NCI-H69 (cell line): Measurements from ENCODE around the gene SPDYE4.

Experiments
- DNase-seq: peaks from one replicate; lab custom pipeline; 2025; lab: John Stamatoyannopoulos, UW

The SPDYE4 gene

DNA sequence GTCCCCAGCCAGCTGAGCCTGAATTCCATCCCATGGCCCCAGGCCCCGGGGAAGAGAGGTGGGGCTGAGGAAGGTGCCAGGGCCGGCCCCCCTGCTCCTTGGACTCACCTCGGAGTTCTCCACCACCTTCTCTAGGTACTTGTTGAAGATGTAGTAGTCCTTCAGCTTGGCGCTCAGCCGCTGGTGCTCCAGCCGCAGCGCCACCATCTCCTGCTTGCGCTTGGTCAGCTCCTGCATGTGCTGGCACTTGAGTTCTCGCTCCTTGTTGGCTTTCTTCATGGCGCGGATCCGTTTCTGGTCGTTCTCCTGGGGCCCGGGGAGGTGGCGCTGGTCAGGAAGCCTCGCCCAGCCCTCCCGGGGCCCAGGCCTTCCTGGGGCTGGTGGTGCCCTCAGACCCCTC is 17.0 kb downstream of the SPDYE4 start:
- DNase-seq, result no peak

DNA sequence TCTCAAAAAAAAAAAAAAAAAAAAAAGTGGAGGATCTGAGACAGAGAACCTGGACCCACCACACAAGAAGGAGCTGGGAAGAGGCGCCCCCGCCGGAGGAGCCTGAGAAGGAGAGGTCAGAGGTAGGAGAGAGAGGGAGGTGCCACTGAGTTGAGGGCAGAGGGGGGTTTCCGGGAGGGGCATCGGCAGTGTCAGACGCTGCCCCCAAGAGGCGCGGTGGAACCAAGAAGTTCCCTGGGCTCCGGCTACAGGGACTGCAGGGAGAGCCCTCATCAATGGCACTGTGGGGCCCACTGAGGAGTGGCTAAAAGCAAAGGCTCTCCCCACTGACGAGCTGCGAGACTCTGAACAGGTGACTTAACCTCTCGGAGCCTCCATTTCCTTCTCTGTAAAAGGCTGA is 17.9 kb downstream of the SPDYE4 start:
- DNase-seq, result peak; percentile 5

DNA sequence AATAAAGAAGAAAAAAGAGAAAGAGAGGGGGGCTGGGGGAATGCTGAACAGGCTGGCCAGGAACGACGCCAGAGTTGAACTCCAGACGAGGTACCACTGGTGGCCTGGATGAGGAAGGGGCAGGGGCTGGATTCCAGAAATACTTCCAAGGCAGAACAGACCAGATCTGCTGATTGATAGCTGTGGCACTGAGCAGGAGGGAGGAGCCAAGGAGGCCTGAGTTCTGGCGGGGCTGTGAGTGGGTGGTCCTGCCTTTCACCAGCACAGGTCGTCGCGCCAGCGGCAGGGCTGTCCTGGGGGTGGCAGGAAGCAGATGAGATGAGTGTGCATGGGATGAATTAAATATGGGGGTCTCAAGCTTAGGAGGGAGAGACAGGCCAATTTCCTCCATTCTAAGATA is 19.2 kb downstream of the SPDYE4 start:
- no peak for DNase-seq

DNA sequence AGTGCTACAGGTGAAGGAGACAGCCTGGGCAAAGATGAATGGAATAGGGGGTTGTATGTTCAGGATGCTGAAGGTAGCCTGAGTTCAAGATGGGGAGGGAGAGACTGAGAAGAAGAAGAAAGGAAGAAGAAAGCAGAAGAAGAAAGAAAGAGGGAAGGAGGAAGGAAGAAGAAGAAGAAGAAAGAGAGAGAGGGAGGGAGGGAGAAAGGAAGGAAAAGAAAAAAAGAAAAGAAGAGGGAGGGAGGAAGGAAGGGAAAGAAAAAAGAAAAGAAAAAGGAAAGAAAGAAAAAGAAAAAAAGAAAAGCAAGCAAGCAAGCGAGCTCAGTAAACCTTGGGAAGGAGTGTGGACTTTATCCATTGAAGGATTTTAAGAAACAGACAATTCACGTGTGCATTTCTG is 21.6 kb downstream of the SPDYE4 start:
- DNase-seq, result no peak

DNA sequence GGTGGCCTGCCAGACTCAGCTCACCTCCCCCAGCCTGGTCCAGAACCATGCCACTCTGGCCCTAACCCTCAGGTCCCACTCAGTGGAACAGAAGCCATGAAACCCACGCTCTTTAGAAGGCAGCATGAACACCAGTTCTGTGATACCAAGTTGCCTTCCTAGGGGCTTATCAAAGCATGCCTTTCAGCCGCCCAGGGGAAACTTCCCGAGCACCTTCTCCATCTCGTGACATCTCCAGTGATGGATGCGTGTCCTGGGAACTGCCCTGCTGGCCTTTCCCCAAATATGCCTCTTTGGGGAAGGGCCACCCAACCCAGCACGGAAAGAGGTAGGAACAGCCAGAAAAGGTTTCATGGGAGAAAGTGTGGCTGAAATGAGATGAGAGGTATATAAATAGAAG is 22.0 kb downstream of the SPDYE4 start:
- DNase-seq, result no peak

DNA sequence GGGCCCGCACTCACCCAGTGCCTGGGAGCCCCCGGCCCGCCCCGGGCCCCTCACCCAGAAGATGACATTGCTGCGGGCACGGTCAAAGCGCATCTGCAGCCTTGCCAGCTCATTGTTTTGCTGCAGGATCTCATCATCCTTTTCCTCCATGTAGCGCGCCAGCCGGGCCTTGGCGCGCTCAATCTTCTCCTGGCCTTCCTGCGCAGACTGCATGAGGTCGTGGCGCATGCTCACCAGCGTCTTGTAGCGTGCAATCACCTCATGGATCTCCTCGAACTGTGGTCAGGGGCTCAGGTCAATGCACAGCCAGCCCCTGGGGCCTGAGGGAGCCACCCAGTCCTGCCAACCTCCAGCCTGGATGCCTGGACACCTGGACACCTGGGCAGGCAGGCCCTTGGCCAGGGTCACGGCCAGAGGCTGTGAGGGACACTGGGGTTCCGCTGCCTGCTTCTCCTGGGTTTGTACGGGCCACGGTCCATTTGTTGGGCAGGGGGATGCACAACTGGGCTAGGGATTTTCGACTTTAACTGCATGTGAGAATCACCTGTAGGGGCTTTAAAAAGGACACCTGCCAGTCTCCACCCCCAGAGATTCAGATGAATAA is 22.9 kb downstream of the SPDYE4 start:
- no peak for DNase-seq

DNA sequence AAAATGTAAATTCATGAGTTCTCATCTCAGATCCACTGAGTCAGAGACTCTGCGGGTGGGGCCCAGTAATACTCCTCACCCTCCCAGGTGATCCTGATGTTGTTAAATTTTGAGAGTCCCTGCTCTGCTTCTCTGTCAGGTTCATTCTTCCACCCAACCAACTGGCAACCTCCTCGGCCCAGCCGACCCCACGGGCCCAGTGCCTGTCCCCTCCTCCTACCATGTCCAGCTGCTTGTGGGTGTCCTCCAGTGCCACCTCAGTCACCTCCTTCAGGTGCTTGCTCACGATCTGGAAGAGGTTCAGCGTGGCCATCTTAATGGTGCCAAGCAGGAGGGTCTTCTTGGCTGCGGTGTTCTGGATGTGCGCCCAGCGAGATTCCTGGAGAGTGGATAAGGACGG is 23.5 kb downstream of the SPDYE4 start:
- no peak for DNase-seq

DNA sequence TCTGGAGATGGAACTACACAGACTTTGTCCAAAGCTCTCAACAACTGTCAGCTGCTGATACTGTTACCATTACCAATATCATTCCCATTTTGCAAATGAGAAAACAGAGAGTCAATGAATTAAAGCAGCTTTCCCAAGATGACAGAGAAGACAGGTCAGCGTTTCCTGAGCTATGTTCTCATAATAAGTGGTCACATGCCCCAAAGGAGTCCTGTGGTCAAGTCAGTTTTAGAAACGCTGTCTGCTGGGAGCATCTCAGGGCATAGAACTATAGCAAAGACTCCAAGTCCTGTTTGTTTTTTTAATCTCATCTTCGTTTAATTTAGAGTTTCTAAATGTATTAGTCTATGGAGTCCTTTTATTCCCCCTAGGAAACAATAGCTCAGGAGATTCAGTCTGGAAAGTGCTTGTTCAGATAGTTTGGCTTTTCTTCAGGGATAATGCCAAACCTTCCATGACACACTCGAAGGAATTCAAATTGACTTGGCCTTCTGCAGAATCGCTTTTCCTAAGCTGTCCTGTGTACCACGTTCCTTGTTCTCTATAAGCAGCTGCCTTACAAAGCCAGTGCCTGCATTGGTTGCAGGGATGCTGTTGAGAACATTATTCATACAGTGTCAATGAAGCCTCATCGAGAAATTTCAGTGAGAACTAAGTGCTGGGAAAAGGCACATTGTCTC is 25.8 kb downstream of the SPDYE4 start:
- DNase-seq, result no peak

DNA sequence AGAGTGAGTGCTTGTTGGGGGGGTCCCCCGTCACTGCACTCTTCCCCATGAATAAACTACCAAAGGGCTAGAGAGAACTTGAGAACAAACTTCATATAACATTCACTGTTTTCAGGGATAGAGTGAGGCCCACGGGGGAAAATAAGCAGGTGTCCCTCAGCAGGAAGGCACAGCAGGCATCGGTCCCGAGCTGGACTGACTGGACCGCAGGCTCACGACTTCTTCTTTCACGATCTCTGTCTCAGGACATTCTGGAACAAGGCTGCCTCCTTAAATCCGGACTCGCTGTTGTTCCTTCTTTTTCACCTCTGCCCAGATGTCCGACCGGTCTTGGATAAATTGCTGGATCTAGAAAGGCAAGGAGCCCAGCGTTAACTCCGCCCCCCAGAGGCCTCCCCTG is 28.5 kb downstream of the SPDYE4 start:
- no peak for DNase-seq

DNA sequence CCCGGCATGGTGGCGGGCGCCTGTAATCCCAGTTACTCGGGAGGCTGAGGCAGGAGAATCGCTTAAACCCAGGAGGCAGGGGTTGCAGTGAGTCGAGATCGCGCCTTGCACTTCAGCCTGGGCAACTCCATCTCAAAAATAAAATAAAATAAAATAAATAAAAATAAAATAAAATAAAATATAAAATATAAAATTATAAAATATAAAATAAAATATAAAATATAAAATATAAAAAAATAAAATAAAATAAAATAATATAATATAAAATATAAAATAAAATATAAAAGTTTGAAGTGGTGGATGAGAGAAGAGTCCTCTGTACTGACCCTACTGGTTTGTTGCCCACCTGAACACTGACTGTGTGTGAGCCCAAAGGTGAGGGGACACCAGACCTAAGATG is 28.9 kb downstream of the SPDYE4 start:
- DNase-seq, result no peak

DNA sequence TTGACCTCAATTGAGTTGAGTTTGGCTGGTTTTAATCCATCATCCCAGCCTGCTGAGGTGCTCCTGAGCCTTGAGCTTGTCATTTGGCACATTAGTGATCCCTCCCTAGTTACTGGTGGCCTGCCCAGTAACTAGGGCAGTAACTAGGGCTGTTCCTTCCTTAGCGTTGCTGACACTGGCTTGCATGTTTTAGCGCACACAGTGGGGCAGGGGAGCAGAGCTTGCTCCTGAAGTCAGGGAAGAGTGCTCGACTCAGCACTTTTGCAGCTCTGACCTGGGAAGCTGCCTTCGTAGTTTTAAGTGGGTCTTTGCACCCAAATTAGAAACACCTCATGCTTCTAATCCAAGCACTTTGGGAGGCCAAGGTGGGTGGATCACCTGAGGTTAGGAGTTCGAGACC is 29.4 kb downstream of the SPDYE4 start:
- no peak for DNase-seq

DNA sequence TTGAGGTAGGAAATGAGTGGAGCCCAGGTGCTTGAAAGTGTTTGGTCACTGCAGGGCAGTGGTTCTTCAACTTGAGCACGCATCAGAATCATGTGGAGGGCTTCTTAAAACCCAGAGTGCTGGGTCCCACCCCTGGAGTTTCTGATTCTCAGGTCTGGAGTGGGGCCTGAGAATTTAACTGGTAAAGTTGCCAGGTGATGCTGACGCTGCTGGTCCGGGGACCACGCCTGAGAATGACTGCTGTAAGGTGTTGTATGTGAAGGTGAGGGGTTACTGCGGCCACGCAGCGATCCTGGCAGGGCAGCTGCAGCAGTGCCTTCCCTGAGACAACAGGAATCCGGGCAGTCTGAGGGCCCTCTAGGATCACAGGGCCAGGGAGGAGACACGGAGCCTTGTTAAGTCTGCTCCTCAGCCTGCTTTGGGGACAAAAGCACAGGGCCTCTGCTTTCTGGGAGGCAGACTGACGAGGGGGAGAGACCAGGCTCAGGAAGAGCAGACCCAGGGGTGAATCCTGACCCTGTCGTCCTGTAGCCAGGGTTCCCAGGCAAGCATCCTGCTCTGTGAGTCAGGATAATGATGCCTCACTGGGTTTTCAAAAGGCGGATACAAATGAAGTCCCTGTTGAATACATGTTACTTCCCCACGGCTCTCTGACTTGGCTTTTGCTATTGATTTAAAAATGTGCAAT is 30.0 kb downstream of the SPDYE4 start:
- no peak for DNase-seq

DNA sequence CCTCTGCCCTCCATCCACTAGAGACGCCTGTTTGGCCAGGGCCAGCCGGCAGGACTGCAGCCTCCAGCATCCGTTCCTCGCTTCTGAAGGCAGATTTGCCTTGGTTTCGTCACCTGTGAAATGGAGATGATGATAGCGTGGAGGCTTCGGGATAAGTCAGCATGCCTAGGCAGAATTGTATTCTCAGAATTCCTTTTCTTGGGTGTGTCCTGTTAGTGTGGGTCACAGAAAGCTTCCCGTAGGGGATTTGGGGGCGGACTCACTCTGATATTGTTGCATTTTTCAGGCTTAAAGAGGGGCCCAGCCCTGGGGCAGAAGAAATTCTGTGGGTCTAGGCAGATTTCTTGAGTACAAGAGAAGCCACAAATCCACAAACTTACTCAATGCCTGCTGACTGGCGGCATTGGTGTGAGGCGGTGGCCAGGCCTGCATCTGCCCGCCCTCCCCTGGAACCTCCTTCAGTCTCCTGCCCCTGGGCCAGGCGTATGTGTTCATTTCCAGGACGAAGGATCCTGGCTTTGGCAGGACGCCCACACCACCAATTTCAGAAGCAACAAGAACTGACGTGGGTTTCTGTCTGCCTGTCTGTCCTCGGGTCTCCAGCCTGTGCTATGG is 31.3 kb downstream of the SPDYE4 start:
- DNase-seq, result no peak

DNA sequence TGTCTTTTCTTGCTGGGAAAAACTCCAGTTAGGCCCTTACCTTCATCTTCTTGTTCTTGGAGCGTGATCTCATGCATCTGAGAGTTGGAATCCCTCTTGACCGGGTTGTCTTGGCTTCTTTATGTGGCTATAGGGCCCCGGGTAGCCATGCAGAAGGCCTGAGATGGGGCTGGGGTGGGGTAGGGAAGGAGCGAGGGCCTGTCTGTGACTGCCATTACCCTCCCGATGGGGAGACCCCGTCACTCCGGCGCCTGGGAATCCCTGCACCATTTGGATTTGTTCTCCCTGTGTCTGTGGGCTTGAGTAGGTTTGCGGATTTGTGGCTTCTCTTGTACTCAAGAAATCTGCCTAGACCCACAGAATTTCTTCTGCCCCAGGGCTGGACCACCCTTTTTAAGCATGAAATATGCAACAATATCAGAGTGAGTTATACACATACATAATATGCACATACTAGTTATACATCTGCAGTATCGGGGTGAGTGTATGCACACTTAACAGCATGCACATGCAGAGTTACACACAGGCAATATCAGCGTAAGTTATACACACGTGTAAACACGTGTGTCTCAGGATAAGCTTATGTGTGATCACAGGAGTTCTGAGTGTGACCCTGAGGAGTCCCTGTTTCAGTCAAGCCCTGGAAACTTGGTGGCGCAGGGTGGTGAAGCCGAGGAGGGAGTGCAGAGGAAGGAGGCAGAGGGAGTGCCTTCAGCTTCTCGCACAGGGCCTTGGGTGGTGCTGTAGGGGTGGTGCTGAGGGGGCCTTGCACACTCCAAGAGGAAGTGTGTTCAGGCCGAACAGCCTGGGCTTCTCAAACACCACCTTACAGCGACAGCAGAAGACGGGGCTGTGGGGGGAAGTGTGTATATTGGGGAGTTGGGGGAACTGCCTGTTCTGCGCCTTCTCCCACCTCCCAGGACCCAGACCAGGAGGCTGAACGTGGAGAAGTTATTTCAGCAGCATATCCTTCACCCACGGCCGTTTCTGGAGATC is 32.2 kb downstream of the SPDYE4 start:
- DNase-seq, result no peak

DNA sequence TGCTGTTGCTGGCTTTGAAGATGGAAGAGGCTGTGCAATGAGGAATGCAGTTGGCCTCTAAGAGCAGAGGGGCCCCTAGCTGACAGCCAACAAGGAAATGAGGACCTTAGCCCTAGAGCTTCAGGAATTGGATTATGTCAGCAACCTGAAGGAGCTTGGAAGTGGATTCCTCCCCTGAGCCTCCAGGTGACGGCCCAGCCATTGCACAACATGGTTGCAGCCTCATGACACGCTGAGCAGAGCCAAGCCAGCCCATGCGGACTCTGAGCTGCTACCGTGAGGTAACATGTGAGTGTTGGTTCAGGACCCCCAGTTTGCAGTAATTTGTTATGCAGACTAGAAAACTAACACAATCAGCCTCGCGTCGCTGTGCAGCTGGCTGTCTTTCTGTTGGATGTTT is 33.9 kb downstream of the SPDYE4 start:
- no peak for DNase-seq

DNA sequence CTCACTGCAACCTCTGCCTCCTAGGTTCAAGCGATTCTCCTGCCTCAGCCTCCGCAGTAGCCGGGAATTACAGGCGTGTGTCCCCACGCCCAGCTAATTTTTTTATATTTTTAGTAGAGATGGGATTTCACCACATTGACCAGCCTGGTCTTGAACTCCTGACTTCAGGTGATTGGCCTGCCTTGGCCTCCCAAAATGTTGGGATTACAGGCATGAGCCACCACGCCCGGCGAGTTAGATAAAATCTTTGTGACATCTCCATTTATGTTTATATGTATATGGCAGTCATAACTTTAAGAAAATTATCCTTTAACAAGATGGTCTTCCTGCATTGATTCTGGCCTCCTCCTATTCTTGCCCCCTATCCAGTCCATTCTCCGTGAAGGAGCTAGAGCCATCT is 37.8 kb downstream of the SPDYE4 start:
- DNase-seq, result no peak

DNA sequence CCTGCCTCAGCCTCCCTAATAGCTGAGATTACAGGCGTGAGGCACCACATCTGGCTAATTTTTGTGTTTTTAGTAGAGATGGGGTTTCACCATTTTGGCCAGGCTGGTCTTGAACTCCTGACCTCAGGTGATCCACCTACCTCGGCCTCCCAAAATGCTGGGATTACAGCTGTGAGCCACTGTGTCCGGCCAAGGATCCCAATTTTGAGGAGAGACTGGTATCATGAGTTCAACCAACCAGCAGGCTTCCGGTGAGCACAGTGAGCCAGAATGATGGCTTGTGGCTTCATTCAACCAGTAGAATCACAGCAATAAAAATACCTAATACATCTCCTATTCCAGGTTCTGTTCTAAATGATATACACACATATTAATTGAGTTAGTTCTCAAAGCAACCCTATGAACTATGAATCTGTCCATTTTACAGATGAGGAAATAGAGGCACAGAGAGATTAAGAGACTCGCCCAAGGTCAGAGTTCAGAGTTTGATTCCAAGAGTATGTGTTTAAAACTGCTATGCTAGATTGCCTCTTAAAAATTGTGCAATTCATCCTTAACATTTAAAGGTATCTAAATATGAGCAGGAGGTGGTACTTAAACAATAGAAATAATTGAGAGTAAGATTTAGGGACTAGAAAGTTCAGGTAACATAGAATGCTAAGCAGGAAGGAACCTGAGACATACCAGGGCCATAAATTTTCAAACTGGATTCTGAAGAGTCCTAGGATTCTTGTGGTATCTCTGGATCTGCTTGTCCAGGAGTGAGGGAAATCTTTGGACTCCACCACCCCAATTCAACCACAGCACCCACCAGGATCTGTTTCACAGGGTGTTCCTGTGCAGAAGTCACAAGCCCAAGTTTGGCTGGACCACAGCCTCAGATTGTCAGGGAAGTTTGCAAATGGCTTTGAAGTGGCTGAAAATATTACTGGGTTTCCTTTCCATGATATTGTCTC is 38.8 kb downstream of the SPDYE4 start:
- DNase-seq, result no peak

DNA sequence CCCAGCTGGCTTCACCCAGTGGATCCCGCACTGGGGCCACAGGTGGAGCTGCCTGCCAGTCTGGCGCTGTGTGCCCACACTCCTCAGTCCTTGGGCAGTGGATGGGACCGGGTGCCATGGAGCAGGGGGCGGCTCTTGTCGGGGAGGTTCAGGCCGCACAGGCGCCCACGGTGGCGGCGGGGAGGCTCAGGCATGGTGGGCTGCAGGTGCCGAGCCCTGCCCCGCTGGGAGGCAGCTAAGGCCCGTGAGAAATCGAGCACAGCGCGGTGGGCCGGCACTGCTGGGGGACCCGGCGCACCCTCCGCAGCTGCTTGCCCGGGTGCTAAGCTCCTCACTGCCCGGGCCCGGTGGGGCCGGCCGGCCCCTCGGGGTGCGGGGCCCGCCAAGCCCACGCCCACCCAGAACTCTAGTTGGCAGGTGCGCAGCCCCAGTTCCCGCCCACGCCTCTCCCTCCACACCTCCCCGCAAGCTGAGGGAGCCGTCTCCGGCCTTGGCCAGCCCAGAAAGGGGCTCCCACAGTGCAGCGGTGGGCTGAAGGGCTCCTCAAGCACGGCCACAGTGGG is 40.3 kb downstream of the SPDYE4 start:
- DNase-seq, result no peak

DNA sequence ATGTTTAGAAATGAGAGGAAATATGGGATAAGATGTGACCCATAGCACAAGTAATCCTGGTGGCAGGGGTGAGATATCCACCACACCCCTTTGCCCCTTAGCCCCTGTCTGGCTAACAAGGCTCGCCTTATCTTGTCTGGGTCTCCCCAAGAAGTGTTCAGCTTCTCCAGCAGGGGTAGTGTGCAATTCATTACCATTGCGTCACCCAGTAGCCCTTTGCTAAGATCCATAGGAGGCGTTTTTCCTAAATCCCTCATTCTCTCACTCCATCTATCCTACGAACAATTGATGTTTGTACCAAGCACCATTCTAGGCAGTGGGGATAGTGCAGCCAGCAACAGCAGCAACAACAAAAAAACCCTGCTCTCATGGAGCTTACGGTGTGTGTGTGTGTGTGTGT is 44.5 kb downstream of the SPDYE4 start:
- DNase-seq, result no peak

DNA sequence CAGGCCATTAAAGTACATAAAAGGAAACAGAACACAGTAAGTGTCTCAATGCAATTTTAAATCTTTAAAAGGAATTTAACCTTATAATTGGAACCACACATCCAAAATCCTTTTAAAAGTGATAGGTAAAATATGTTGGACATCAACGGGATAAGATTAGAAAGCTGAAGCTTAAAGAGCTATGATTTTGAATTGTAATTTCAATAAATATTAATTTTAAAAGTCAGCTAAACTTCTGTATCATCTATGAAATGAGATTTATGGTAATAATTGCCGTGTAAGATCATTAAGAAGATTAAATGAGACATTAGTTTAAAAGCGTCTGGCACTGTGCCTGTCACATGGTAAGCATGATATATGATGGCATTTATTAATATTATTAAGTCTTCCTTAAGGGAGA is 45.0 kb downstream of the SPDYE4 start:
- DNase-seq, result no peak
